Ovary (tissue), 9 donors: ENCODE results near the gene FAM180B. TPM values are rescaled to one million over a fixed set of nuclear protein-coding genes. Genes with fewer than 3 reads are reported as not detected.

ENCODE experiments used
- DNase-seq, 5 donors: peaks; one replicate each; pipeline ENCODE4 v3.0.0-alpha.2; 2019 to 2020
- H3K27ac ChIP-seq, 2 donors: fragments of 200-600 bp; one replicate each; pipeline versions ENCODE4 v1.5.1 to v1.8.0; 2019 to 2022
- H3K27me3 ChIP-seq: fragments of 200-600 bp; one replicate; pipeline ENCODE4 v1.8.0; 2022
- H3K36me3 ChIP-seq: fragments of 200-600 bp; sonication (generic); one replicate; pipeline ENCODE4 v1.5.1; 2019
- H3K4me1 ChIP-seq: one replicate; pipeline ENCODE4 v1.8.1; 2013; ENCODE audit warnings: mild to moderate bottlenecking, moderate library complexity; ENCODE audit not compliant: insufficient read depth
- H3K4me3 ChIP-seq: fragments of 200-600 bp; sonication (generic); one replicate; pipeline ENCODE4 v1.5.1; 2017
- H3K9me3 ChIP-seq, 2 donors: fragments of 200-600 bp in 1 of 2; sonication (generic) in 1 of 2; one replicate each; pipeline versions ENCODE4 v1.5.1 to v1.8.1; 2013 to 2019; ENCODE audit warnings: mild to moderate bottlenecking in 1 of 2, moderate library complexity in 1 of 2
- CTCF ChIP-seq, 3 donors: fragments of 450-650 bp in 2 of 3; fragments of 200-600 bp in 1 of 3; IDR thresholded peaks; one replicate each; pipeline versions ENCODE4 v1.5.1 to v1.8.0; 2016 to 2022; ENCODE audit warnings: antibody characterized with exemption in 3 of 3, mild to moderate bottlenecking in 1 of 3
- EP300 ChIP-seq: sonication (generic); formaldehyde crosslinking; IDR thresholded peaks from one replicate; pipeline ENCODE4 v1.6.1; 2017; ENCODE audit warnings: antibody characterized with exemption
- POLR2A ChIP-seq: fragments of 450-650 bp; IDR thresholded peaks from one replicate; pipeline ENCODE4 v1.6.1; 2017; ENCODE audit warnings: antibody characterized with exemption, mild to moderate bottlenecking, moderate library complexity
- WGBS, 3 donors: extraction: QIAGEN DNeasy Blood & Tissue Kit in 1 of 3; methylation state at CpG; one replicate each; pipeline versions ENCODE4 v1.1.5 to v1.1.7; 2013 to 2017; 5-methylcytosine and 5-hydroxymethylcytosine counted together
- intact Hi-C, 4 donors: fragments of 100-400 bp; cut with DNase I; formaldehyde crosslinking; loops; one replicate each; pipeline versions ENCODE4 v1.11.0 to v1.15.1; 2022 to 2023
- polyA plus RNA-seq, 2 donors: library from polyadenylated mRNA; stranded (reverse); fragments of 200-250 nt in 1 of 2; fragments of 350-450 nt in 1 of 2; fragmentation: Illumina TruSeq in 1 of 2; extraction: RNeasy Lipid Tissue Mini Kit (QIAGEN cat#74804) in 1 of 2; gene quantifications; one replicate each; pipeline ENCODE4 v1.2.3, GENCODE V29; 2013 to 2014
- total RNA-seq, 7 donors: library from RNA; depleted of rRNA in 2 of 7; stranded (reverse); fragments of >200 nt in 2 of 7; fragmentation: NEBNext Ultra II Directional in 3 of 7; extraction: Animal tissue kit (Norgen Biotek cat#: 25700) in 3 of 7; gene quantifications; one replicate each; pipeline versions ENCODE4 v1.1.0 to v1.2.4, GENCODE V29; 2016 to 2023
- donor health status: DM: no; HTN: no; CAD: no; lungs with moderate emphysema.
- donor health status: DM: no; HTN: no; CAD: no.
- donor health status: Bipolar disorder and iron deficiency.
- donor health status: DM: yes; HTN: yes; CAD: no.
- donor health status: DM: no; HTN: no; CAD: no.
- donor health status: DM: yes; HTN: yes; CAD: no.

FAM180B gene
- total and polyA plus RNA-seq, 9 donors, result 0.62 TPM; not detected in 8

GRCh38 chr11:47583844-47584243 is 2.6 kb upstream of the FAM180B start:
- peak in 1 of 5 donors; percentile 13 for DNase-seq
- H3K9me3 ChIP-seq, result no peaks in the 10 kb centered on the region
- H3K27ac ChIP-seq, result no peak overlapping the region
- intact Hi-C loops, result no loop called here
- H3K36me3 ChIP-seq, result no peaks in the 10 kb centered on the region
- peaks cover 6% of the 10 kb centered on the region for H3K4me1 ChIP-seq
- 60 to 71% (median 64%) methylated on average over 5 of the region's 5 CpGs for WGBS, 3 donors
- no peak overlapping the region for H3K4me3 ChIP-seq
- no peaks in the 10 kb centered on the region for H3K27me3 ChIP-seq
- TF ChIP-seq CTCF (IDR thresholded peaks at IDR 0.05) (no peak), POLR2A (no peak), EP300 (no peak)

GRCh38 chr11:47587039-47587716 is 700 bp downstream of the FAM180B start:
- DNase-seq, result peak in 1 of 5 donors; percentile 22
- no peak overlapping the region for H3K27ac ChIP-seq
- H3K27me3 ChIP-seq, result no peaks in the 10 kb centered on the region
- no peaks in the 10 kb centered on the region for H3K9me3 ChIP-seq
- no peaks in the 10 kb centered on the region for H3K36me3 ChIP-seq
- intact Hi-C loops, result no loop called here
- 63 to 73% (median 67%) methylated on average over 6 of the region's 6 CpGs for WGBS, 3 donors
- no peak for TF ChIP-seq POLR2A
- TF ChIP-seq EP300, result no peak
- TF ChIP-seq CTCF (IDR thresholded peaks at IDR 0.05), result no peak
- H3K4me3 ChIP-seq, result no peak overlapping the region
- peaks cover 11% of the 10 kb centered on the region for H3K4me1 ChIP-seq

GRCh38 chr11:47587723-47588326 is 1.3 kb downstream of the FAM180B start:
- H3K36me3 ChIP-seq, result no peaks in the 10 kb centered on the region
- H3K4me1 ChIP-seq, result peaks cover 11% of the 10 kb centered on the region
- no peak overlapping the region for H3K27ac ChIP-seq
- H3K9me3 ChIP-seq, result no peaks in the 10 kb centered on the region
- 65 to 83% (median 71%) methylated on average over 14 of the region's 14 CpGs for WGBS, 3 donors
- no peaks in the 10 kb centered on the region for H3K27me3 ChIP-seq
- no peak for TF ChIP-seq POLR2A
- no peak for TF ChIP-seq CTCF (IDR thresholded peaks at IDR 0.05)
- no peak for TF ChIP-seq EP300
- intact Hi-C loops, result no loop called here
- DNase-seq, result peak in 1 of 5 donors; percentile 36
- H3K4me3 ChIP-seq, result no peak overlapping the region

GRCh38 chr11:47589118-47589517 is 2.6 kb downstream of the FAM180B start:
- Histone ChIP-seq H3K4me3 (peak overlapping the region; percentile 58), H3K27ac (peak overlapping the region in 1 of 2 donors; percentile 76), H3K36me3 (no peaks in the 10 kb centered on the region), H3K4me1 (peaks cover 11% of the 10 kb centered on the region), H3K27me3 (no peaks in the 10 kb centered on the region), H3K9me3 (no peaks in the 10 kb centered on the region)
- WGBS, 3 donors, result 35 to 57% (median 41%) methylated on average over 11 of the region's 11 CpGs
- no peak for TF ChIP-seq EP300
- no peak for TF ChIP-seq CTCF (IDR thresholded peaks at IDR 0.05)
- no peak for TF ChIP-seq POLR2A
- no peak for DNase-seq
- intact Hi-C loops, result no loop called here
